Hepatocyte (in vitro differentiated cells): Measurements from ENCODE around the gene F2RL3. TPM values are rescaled to one million over a fixed set of nuclear protein-coding genes. Genes with fewer than 3 reads are reported as not detected.

Experiments
- DNase-seq: peaks from one replicate; pipeline ENCODE4 v3.0.0-alpha.2; 2016; ENCODE audit warnings: low spot score
- H2AFZ ChIP-seq: fragments of 200-600 bp; sonication (generic); 2 replicates; pipeline ENCODE4 v1.6.0; 2016; ENCODE audit warnings: antibody characterized with exemption, mild to moderate bottlenecking
- H3K27ac ChIP-seq: fragments of 200-600 bp; sonication (generic); 2 replicates; pipeline ENCODE4 v1.5.1; 2016; ENCODE audit warnings: mild to moderate bottlenecking
- H3K27me3 ChIP-seq: fragments of 200-600 bp; sonication (generic); 2 replicates; pipeline ENCODE4 v1.6.1; 2016
- H3K36me3 ChIP-seq: fragments of 200-600 bp; sonication (generic); replicated peaks from 2 replicates; pipeline ENCODE4 v1.5.1; 2016; ENCODE audit warnings: low read depth; ENCODE audit not compliant: insufficient read depth
- H3K4me1 ChIP-seq: fragments of 200-600 bp; sonication (generic); 2 replicates; pipeline ENCODE4 v1.5.1; 2016; ENCODE audit warnings: mild to moderate bottlenecking, moderate library complexity; ENCODE audit not compliant: insufficient read depth
- H3K4me2 ChIP-seq: fragments of 200-600 bp; sonication (generic); 2 replicates; pipeline ENCODE4 v1.6.0; 2016
- H3K4me3 ChIP-seq: fragments of 200-600 bp; sonication (generic); 2 replicates; pipeline ENCODE4 v1.5.1; 2016; ENCODE audit warnings: mild to moderate bottlenecking
- H3K79me2 ChIP-seq: fragments of 200-600 bp; sonication (generic); 2 replicates; pipeline ENCODE4 v1.6.0; 2017; ENCODE audit warnings: mild to moderate bottlenecking
- H3K9me2 ChIP-seq: fragments of 200-600 bp; sonication (generic); replicated peaks from 2 replicates; pipeline ENCODE4 v1.6.0; 2017; ENCODE audit warnings: mild to moderate bottlenecking; ENCODE audit not compliant: insufficient read depth
- H3K9me3 ChIP-seq: fragments of 200-600 bp; sonication (generic); 2 replicates; pipeline ENCODE4 v1.5.1; 2016; ENCODE audit warnings: low read depth, mild to moderate bottlenecking
- H4K20me1 ChIP-seq: fragments of 200-600 bp; sonication (generic); 2 replicates; pipeline ENCODE4 v1.6.0; 2016; ENCODE audit warnings: mild to moderate bottlenecking; ENCODE audit not compliant: insufficient read depth, poor library complexity, severe bottlenecking
- EZH2 ChIP-seq: fragments of 200-600 bp; sonication (generic); IDR thresholded peaks from 2 replicates; pipeline ENCODE4 v1.6.1; 2016; ENCODE audit warnings: antibody characterized with exemption, mild to moderate bottlenecking, borderline replicate concordance
- EZH2phosphoT487 ChIP-seq: fragments of 200-600 bp; sonication (generic); IDR thresholded peaks from one replicate; pipeline ENCODE4 v1.6.1; 2018; ENCODE audit warnings: antibody characterized with exemption, mild to moderate bottlenecking, low read depth, moderate library complexity; ENCODE audit not compliant: unreplicated experiment, severe bottlenecking
- WGBS: methylation state at CpG from one replicate; pipeline ENCODE4 v1.1.6; 2016; ENCODE audit warnings: low lambda C conversion rate; ENCODE audit errors: missing lambda C conversion rate; 5-methylcytosine and 5-hydroxymethylcytosine counted together
- polyA plus RNA-seq: library from polyadenylated mRNA; unstranded; fragments of >200 nt; fragmentation: Nextera tagmentation; extraction: Ambion mirVana; gene quantifications from 2 replicates; pipeline ENCODE4 v1.2.1, GENCODE V29; 2016
- total RNA-seq: library from RNA; depleted of rRNA; stranded (reverse); fragments of >200 nt; gene quantifications from 2 replicates; pipeline ENCODE4 v1.2.3, GENCODE V29; 2014
- TF ChIP-seq, protein P1 (sequence below): fragments of 200-600 bp; sonication (generic); IDR thresholded peaks from 2 replicates; pipeline ENCODE4 v1.5.1; 2016; ENCODE audit warnings: antibody characterized with exemption, mild to moderate bottlenecking; ENCODE audit not compliant: poor library complexity

The F2RL3 gene
- total and polyA plus RNA-seq, 2 experiments from 2014 or later: 0.08 to 0.13 TPM

DNA sequence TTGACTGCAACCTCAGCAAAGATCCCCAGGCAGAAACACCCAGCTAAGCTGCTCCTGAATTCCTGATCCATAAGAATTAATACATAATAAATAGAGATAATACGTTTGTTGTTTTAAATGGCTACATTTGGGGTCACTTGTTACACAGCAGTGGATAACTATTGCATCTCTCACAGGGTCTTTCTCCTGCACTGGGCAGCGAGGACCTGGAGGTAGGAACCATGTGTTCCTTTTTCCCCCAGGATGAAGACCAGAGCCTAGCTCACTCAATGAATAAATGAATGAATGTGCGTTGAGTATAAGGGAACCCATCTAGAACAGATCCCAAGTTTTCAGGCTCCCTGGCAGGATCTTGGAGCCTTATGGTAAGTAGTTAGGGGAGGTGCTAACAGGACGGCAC lies 30.7 kb downstream of the F2RL3 start:
- no peak for TF ChIP-seq EZH2phosphoT487
- TF ChIP-seq, protein P1, sequence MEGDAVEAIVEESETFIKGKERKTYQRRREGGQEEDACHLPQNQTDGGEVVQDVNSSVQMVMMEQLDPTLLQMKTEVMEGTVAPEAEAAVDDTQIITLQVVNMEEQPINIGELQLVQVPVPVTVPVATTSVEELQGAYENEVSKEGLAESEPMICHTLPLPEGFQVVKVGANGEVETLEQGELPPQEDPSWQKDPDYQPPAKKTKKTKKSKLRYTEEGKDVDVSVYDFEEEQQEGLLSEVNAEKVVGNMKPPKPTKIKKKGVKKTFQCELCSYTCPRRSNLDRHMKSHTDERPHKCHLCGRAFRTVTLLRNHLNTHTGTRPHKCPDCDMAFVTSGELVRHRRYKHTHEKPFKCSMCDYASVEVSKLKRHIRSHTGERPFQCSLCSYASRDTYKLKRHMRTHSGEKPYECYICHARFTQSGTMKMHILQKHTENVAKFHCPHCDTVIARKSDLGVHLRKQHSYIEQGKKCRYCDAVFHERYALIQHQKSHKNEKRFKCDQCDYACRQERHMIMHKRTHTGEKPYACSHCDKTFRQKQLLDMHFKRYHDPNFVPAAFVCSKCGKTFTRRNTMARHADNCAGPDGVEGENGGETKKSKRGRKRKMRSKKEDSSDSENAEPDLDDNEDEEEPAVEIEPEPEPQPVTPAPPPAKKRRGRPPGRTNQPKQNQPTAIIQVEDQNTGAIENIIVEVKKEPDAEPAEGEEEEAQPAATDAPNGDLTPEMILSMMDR: no peak
- no peak overlapping the region for H3K4me3 ChIP-seq
- H3K36me3 ChIP-seq: no peaks in the 10 kb centered on the region
- H3K27me3 ChIP-seq: no peaks in the 10 kb centered on the region
- 92% methylated on average over 4 of the region's 4 CpGs for WGBS
- no peak for DNase-seq
- no peak overlapping the region for H3K4me2 ChIP-seq
- no peaks in the 10 kb centered on the region for H3K9me3 ChIP-seq
- H3K4me1 ChIP-seq: no peaks in the 10 kb centered on the region
- no peak overlapping the region for H2AFZ ChIP-seq
- no peak overlapping the region for H3K27ac ChIP-seq
- no peaks in the 10 kb centered on the region for H3K79me2 ChIP-seq
- H3K9me2 ChIP-seq: no peaks in the 10 kb centered on the region
- H4K20me1 ChIP-seq: no peaks in the 10 kb centered on the region

DNA sequence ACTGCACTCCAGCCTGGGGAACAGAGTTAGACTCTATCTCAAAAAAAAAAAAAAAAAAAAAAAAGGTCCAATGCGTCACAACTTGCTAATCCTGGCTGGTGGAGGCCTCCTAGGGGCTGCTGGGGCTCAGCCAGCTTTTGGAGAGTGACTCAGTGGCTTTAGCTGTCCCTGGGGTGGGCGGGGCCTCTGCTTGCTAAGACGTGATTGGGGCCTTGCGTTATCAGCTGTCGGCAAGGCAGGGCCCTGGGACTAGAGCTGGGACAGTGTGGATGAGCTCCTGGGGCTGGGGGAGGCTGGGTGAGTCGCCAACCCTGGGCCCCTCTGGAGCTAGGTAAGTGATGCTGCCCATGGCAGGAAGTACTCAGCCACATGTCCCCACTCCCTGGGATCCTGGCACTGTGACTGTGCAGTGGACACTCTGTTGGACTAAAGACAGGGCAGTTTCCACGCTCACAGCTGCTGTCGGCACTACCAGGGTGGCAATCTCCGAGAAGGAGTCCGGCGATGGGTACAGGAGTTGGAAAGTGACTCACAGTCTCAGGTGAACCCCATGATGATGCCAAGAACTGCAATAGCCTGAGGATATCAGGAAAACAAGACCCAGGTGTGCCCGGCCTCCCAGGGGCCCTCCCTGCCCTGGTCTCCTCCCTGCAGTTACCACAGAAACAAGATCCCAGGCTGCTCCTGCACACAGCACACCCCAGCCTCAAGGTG lies 32.2 kb downstream of the F2RL3 start:
- Histone ChIP-seq H3K36me3 (no peaks in the 10 kb centered on the region), H4K20me1 (no peaks in the 10 kb centered on the region), H2AFZ (no peak overlapping the region), H3K27me3 (no peaks in the 10 kb centered on the region), H3K9me2 (no peaks in the 10 kb centered on the region), H3K27ac (no peak overlapping the region), H3K9me3 (no peaks in the 10 kb centered on the region), H3K4me3 (no peak overlapping the region), H3K4me2 (no peak overlapping the region), H3K79me2 (no peaks in the 10 kb centered on the region), H3K4me1 (no peaks in the 10 kb centered on the region)
- DNase-seq: peak; percentile 54
- WGBS: 68% methylated on average over 12 of the region's 12 CpGs
- TF ChIP-seq, protein P1: no peak
- TF ChIP-seq EZH2phosphoT487: no peak
- TF ChIP-seq EZH2: no peak

DNA sequence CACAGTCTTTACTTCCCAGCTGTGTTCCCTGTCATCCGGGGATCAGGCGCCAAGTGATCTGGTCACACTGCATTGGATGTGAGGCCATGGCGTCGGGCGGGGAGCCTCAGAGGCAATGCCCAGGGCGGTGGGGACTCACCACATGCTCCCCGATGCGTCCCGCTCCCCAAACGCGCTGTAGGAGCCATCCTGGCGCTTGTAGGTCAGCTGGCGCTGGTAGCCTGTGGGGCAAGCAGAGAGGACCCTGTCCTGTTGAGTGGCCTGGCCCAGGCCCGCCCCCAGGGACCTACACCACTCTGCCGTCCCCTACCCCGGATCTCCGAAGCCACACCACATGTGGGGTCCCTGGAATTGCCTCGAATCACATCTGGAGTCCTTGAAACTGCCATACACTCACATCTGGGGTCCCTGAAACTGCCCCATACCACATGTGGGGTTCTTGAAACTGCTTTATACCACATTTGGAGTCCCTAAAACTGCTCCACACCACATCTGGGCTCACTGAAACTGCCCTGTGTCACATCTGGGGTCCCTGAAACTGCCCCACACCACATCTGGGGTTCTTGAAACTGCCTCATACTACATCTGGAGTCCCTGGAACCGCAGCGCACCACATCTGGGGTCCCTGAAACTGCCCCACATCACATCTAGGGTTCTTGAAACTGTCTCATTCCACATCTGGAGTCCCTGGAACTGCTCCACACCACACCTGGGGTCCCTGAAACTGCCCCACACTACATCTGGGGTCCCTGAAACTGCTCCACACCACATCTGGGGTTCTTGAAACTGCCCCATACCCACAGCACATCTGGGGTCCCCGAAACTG lies 33.2 kb downstream of the F2RL3 start:
- Histone ChIP-seq H3K36me3 (no peaks in the 10 kb centered on the region), H2AFZ (no peak overlapping the region), H3K9me2 (no peaks in the 10 kb centered on the region), H3K27ac (no peak overlapping the region), H4K20me1 (no peaks in the 10 kb centered on the region), H3K4me1 (no peaks in the 10 kb centered on the region), H3K79me2 (no peaks in the 10 kb centered on the region), H3K4me2 (no peak overlapping the region), H3K4me3 (no peak overlapping the region), H3K27me3 (no peaks in the 10 kb centered on the region), H3K9me3 (no peaks in the 10 kb centered on the region)
- TF ChIP-seq, protein P1: no peak
- no peak for TF ChIP-seq EZH2phosphoT487
- no peak for TF ChIP-seq EZH2
- WGBS: 95% methylated on average over 21 of the region's 21 CpGs
- DNase-seq: no peak
